HEK293 (cell line): Measurements from ENCODE around the gene LCE4A.

Source experiments
- CTCF ChIA-PET: fragments of 350-600 bp; formaldehyde crosslinking; extraction: SDS; loops from one replicate; lab custom pipeline; 2021; ENCODE audit warnings: antibody characterized with exemption; lab: Yijun Ruan, JAX
- POLR2A ChIA-PET: fragments of 300-600 bp; formaldehyde crosslinking; extraction: SDS; loops from one replicate; lab custom pipeline; 2020; ENCODE audit warnings: antibody characterized with exemption, inconsistent platforms; lab: Yijun Ruan, JAX
- H3K27ac ChIP-seq: fragments of 200-500 bp; sonication (Bioruptor generic); 2 replicates; pipeline ENCODE4 v1.5.1; 2014; ENCODE audit warnings: low read depth, low read length, control low read depth, inconsistent platforms; ENCODE audit errors: extremely low read depth
- H3K36me3 ChIP-seq, 2 experiments: fragments of 200-500 bp in 1 of 2; sonication (Bioruptor generic) in 1 of 2; 1 replicate in 1 of 2; 2 replicates in 1 of 2; pipeline ENCODE4 v1.5.1; 2014 to 2017; ENCODE audit warnings: inconsistent platforms in 2 of 2, low read length in 2 of 2; ENCODE audit not compliant: control insufficient read depth in 2 of 2, insufficient read depth in 1 of 2
- H3K4me1 ChIP-seq: fragments of 200-500 bp; sonication (Bioruptor generic); 2 replicates; pipeline ENCODE4 v1.5.1; 2014; ENCODE audit warnings: mild to moderate bottlenecking, low read length, inconsistent platforms; ENCODE audit not compliant: control insufficient read depth, insufficient read depth
- H3K4me3 ChIP-seq: 2 replicates; pipeline ENCODE4 v1.5.1; 2011; ENCODE audit warnings: low read depth, mild to moderate bottlenecking, control low read depth, low read length, moderate library complexity
- H3K9me3 ChIP-seq: fragments of 200-500 bp; sonication (Bioruptor generic); 2 replicates; pipeline ENCODE4 v1.5.1; 2014; ENCODE audit warnings: low read depth, low read length, inconsistent platforms; ENCODE audit not compliant: control insufficient read depth, insufficient read depth
- CTCF ChIP-seq: fragments of 450-650 bp; formaldehyde crosslinking; IDR thresholded peaks from 2 replicates; pipeline ENCODE4 v1.5.1; 2016; ENCODE audit warnings: missing biosample characterization, missing genetic modification characterization
- KLF16 ChIP-seq: fragments of 450-650 bp; formaldehyde crosslinking; IDR thresholded peaks from 2 replicates; pipeline ENCODE4 v1.5.1; 2017; ENCODE audit warnings: missing biosample characterization, missing genetic modification characterization
- SP7 ChIP-seq: fragments of 450-650 bp; formaldehyde crosslinking; IDR thresholded peaks from 2 replicates; pipeline ENCODE4 v1.5.1; 2016; ENCODE audit warnings: missing biosample characterization, missing genetic modification characterization
- WT1 ChIP-seq: fragments of 450-650 bp; formaldehyde crosslinking; IDR thresholded peaks from 2 replicates; pipeline ENCODE4 v1.5.1; 2016; ENCODE audit warnings: missing biosample characterization, missing genetic modification characterization
- ZNF114 ChIP-seq: fragments of 450-650 bp; formaldehyde crosslinking; IDR thresholded peaks from 2 replicates; pipeline ENCODE4 v1.5.0; 2017; ENCODE audit warnings: missing biosample characterization, missing genetic modification characterization
- ZNF175 ChIP-seq: fragments of 450-650 bp; formaldehyde crosslinking; IDR thresholded peaks from 2 replicates; pipeline ENCODE4 v1.5.1; 2016; ENCODE audit warnings: missing biosample characterization, missing genetic modification characterization
- ZNF18 ChIP-seq: fragments of 450-650 bp; formaldehyde crosslinking; IDR thresholded peaks from 2 replicates; pipeline ENCODE4 v1.5.1; 2016; ENCODE audit warnings: missing biosample characterization, missing genetic modification characterization
- ZNF292 ChIP-seq: fragments of 450-650 bp; formaldehyde crosslinking; IDR thresholded peaks from 2 replicates; pipeline ENCODE4 v1.5.1; 2016; ENCODE audit warnings: low read depth, missing biosample characterization, missing genetic modification characterization, borderline replicate concordance
- ZNF398 ChIP-seq: fragments of 450-650 bp; formaldehyde crosslinking; IDR thresholded peaks from 2 replicates; pipeline ENCODE4 v1.5.1; 2017; ENCODE audit warnings: missing biosample characterization, missing genetic modification characterization
- ZNF521 ChIP-seq: fragments of 450-650 bp; formaldehyde crosslinking; IDR thresholded peaks from 2 replicates; pipeline ENCODE4 v1.5.1; 2017; ENCODE audit warnings: missing biosample characterization, mild to moderate bottlenecking, missing genetic modification characterization
- ZNF560 ChIP-seq: fragments of 450-650 bp; formaldehyde crosslinking; IDR thresholded peaks from 2 replicates; pipeline ENCODE4 v1.5.1; 2017; ENCODE audit warnings: missing biosample characterization, missing genetic modification characterization, borderline replicate concordance
- ZNF561 ChIP-seq: fragments of 450-650 bp; IDR thresholded peaks from 2 replicates; pipeline ENCODE4 v1.5.1; 2018; ENCODE audit warnings: missing biosample characterization, missing genetic modification characterization, borderline replicate concordance
- ZNF596 ChIP-seq: fragments of 450-650 bp; IDR thresholded peaks from 2 replicates; pipeline ENCODE4 v1.5.0; 2018; ENCODE audit warnings: missing biosample characterization, mild to moderate bottlenecking, missing genetic modification characterization, moderate library complexity
- ZNF621 ChIP-seq: fragments of 450-650 bp; formaldehyde crosslinking; IDR thresholded peaks from 2 replicates; pipeline ENCODE4 v1.5.1; 2017; ENCODE audit warnings: missing biosample characterization, missing genetic modification characterization
- ZNF777 ChIP-seq: fragments of 450-650 bp; formaldehyde crosslinking; IDR thresholded peaks from 2 replicates; pipeline ENCODE4 v1.5.1; 2017; ENCODE audit warnings: missing biosample characterization, missing genetic modification characterization, borderline replicate concordance
- ZSCAN5A ChIP-seq: fragments of 450-650 bp; formaldehyde crosslinking; IDR thresholded peaks from 2 replicates; pipeline ENCODE4 v1.5.1; 2016; ENCODE audit warnings: missing biosample characterization, missing genetic modification characterization

Gene LCE4A

DNA sequence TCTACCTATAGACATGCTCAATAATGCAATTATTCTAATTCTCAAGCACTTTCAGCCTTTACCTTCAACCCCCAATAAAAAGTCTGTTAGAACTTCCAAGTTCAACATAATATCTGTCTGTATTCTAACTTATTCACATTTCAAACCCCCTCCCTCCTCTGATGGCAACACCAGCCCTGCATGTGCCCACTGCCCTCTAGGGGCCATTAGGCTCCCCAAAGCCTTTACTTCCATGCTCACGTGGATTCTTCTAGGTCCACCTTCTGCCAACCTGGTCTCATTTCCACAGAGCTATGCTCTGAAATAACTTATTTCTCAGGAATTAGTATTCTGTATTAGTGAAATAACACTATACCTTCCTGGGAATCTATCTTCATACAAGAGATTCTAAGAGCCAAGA lies 27.7 kb downstream of the LCE4A start:
- Histone ChIP-seq H3K9me3 (no peaks in the 10 kb centered on the region), H3K36me3 (no peaks in the 10 kb centered on the region), H3K27ac (no peak overlapping the region), H3K4me3 (no peak overlapping the region), H3K4me1 (no peaks in the 10 kb centered on the region)
- ChIA-PET POLR2A (no interaction called here), CTCF (interaction anchor here (0.6 to 1.0 kb wide), 7 partner anchors 16 to 531 kb away, joined by 3 to 4 read pairs (median 3); no protein-coding TSS in a partner anchor)
- TF ChIP-seq CTCF (peak; percentile 30; the same call in 1 of the 2 replicates), ZNF596 (tag by site-specific recombination) (no peak)

DNA sequence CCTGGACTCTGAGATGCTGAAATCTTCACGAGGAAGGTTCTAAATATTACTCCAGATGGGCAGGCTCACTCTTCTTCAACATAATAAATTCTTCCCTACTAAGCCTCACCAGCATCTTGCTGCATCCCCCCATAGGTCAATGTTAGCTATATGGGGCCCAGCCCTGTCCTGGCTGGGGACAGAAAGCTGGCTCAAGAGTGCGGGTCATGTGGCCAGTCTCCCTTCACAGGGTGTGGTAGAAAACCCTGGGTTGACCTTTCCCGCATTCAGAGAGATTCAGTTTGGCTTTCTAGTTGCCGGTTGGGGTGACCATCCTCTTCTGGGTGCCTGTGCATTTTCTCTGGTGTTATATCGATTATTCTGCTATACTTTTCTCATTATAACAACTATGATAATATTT lies 30.0 kb downstream of the LCE4A start:
- Histone ChIP-seq H3K4me1 (no peaks in the 10 kb centered on the region), H3K9me3 (no peaks in the 10 kb centered on the region), H3K27ac (no peak overlapping the region), H3K36me3 (no peaks in the 10 kb centered on the region), H3K4me3 (no peak overlapping the region)
- CTCF ChIA-PET = interaction anchor here (0.6 to 0.8 kb wide), 2 partner anchors 240 to 259 kb away, joined by 3 read pairs; no protein-coding TSS in a partner anchor
- TF ChIP-seq ZSCAN5A (tag by site-specific recombination) (no peak), SP7 (no peak), CTCF (no peak), KLF16 (tag by site-specific recombination) (no peak), ZNF561 (tag by site-specific recombination) (no peak), ZNF175 (no peak), ZNF292 (tag by site-specific recombination) (no peak), ZNF521 (tag by site-specific recombination) (no peak), ZNF777 (tag by site-specific recombination) (no peak), ZNF560 (tag by site-specific recombination) (no peak), ZNF18 (tag by site-specific recombination) (no peak), ZNF621 (no peak), ZNF398 (no peak), WT1 (no peak), ZNF114 (tag by site-specific recombination) (no peak)
- POLR2A ChIA-PET = no interaction called here
